Measurements from ENCODE around the gene RALGAPA2. TPM values are rescaled to one million over a fixed set of nuclear protein-coding genes. Genes with fewer than 3 reads are reported as not detected.
A peak's percentile ranks its signal among the peaks of the same experiment; 100 is the strongest.

Gene RALGAPA2
- total and polyA plus RNA-seq, 2 experiments from 2014 or later, result 13.1 to 43.4 TPM

DNA sequence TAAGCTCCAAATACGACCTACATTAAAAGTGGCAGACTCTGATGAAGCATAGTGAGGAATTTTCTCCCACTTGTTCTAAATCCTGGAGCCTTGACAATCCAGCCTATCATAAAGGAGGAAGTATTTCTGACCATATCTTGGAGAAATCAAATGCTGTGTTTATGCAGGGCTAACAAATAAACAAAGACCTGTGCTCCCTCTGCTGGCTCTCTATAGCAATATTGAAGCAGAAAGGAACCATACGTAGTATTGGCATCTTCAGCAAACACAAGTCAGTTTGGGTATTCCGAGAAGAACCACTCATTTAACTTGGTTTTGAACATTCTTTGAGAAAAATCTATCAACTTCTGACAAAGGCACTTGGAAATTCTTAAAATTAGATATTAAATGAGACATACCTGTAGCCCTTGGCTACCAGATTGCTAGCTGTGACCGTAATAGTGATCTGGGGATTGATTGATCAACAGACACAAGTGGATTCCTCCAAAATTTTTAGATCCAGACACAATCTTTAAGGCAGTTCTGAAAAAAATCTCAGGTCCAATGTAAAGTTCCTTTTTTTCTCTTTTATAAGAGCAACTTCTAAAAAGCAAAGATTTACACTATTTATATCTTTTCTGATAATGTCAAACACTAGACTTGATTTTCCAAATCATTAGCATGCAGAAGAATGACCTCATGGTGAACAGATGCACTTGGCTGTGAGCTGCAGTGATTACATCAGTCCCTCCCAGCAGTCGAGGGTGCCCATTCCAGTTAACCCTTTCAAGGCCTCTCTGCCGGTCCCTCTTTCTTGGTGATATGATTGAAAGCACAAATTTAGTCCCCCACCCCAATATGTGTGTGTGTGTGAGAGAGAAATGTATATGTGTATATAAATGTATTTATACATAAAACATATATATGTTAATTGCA is 304.3 kb downstream of the RALGAPA2 start:
- H3K9me2 ChIP-seq (ENCODE audit: insufficient read depth), result no peaks in the 10 kb centered on the region
- H3K36me3 ChIP-seq (ENCODE audit: insufficient read depth), result no peaks in the 10 kb centered on the region
- DNase-seq (ENCODE audit: low spot score), result peak; percentile 46
- no peak overlapping the region for H2AFZ ChIP-seq
- H3F3A ChIP-seq (replicated peaks; ENCODE audit: low read depth), result no peaks in the 10 kb centered on the region; the same call in 1 of the 2 replicates
- TF ChIP-seq, protein P1, sequence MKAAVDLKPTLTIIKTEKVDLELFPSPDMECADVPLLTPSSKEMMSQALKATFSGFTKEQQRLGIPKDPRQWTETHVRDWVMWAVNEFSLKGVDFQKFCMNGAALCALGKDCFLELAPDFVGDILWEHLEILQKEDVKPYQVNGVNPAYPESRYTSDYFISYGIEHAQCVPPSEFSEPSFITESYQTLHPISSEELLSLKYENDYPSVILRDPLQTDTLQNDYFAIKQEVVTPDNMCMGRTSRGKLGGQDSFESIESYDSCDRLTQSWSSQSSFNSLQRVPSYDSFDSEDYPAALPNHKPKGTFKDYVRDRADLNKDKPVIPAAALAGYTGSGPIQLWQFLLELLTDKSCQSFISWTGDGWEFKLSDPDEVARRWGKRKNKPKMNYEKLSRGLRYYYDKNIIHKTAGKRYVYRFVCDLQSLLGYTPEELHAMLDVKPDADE (IDR thresholded peaks at IDR 0.05), result no peak
- TF ChIP-seq CTCF (conservative IDR thresholded peaks at IDR 0.05; ENCODE audit: low read depth in 2 of 2), result peak; percentile 67
- no peaks in the 10 kb centered on the region for H3K79me2 ChIP-seq (replicated peaks; ENCODE audit: insufficient read depth)
- no peak overlapping the region for H3K27ac ChIP-seq (ENCODE audit: low read depth)
- ATAC-seq, result 0 out of 3 replicates have a peak, but pooled peaks have one; percentile 16
- Mint-ChIP-seq H3K27me3 (ENCODE audit: insufficient read depth, low read depth, poor library complexity) (peaks cover 3% of the 10 kb centered on the region), H3K4me3 (no peak overlapping the region), H3K27ac (no peak overlapping the region), H3K36me3 (ENCODE audit: low read depth) (no peaks in the 10 kb centered on the region), H3K9me3 (no peaks in the 10 kb centered on the region), H3K4me1 (peaks cover 59% of the 10 kb centered on the region)
- H3K4me3 ChIP-seq, result no peak overlapping the region
- H3K4me1 ChIP-seq (ENCODE audit: insufficient read depth), result peaks cover 29% of the 10 kb centered on the region
- H3K27me3 ChIP-seq (ENCODE audit: insufficient read depth), result no peaks in the 10 kb centered on the region
- H3K4me2 ChIP-seq, result no peak overlapping the region
- no peaks in the 10 kb centered on the region for H4K20me1 ChIP-seq (replicated peaks; ENCODE audit: insufficient read depth)

DNA sequence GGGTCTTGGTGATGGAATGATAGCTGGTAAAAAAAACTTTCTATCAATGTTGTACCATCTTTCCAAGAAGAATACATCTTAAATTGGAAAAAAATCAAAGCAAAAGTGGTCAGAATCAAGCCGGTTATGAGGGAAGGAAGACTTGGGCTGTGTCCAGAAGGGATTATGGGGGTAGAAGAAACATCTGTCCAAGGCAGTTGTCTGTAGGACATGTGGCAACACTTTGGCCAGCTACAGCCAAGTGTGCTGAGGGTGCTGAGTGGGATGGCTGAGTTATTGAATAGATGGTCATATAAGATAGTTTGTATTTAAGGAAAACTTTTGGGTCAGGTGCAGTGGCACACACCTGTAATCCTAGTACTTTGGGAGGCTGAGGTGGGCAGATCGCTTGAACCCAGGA is 306.1 kb downstream of the RALGAPA2 start:
- H3K36me3 Mint-ChIP-seq (ENCODE audit: low read depth), result no peaks in the 10 kb centered on the region
- Histone ChIP-seq H3K79me2 (replicated peaks; ENCODE audit: insufficient read depth) (no peaks in the 10 kb centered on the region), H3K36me3 (ENCODE audit: insufficient read depth) (no peaks in the 10 kb centered on the region), H3K27ac (ENCODE audit: low read depth) (no peak overlapping the region), H3K9me2 (ENCODE audit: insufficient read depth) (no peaks in the 10 kb centered on the region), H4K20me1 (replicated peaks; ENCODE audit: insufficient read depth) (no peaks in the 10 kb centered on the region), H3F3A (replicated peaks; ENCODE audit: low read depth) (no peaks in the 10 kb centered on the region), H2AFZ (no peak overlapping the region), H3K4me1 (ENCODE audit: insufficient read depth) (peaks cover 13% of the 10 kb centered on the region), H3K4me3 (no peak overlapping the region), H3K4me2 (no peak overlapping the region), H3K27me3 (ENCODE audit: insufficient read depth) (no peaks in the 10 kb centered on the region)
- ATAC-seq, result no peak
- H3K27ac Mint-ChIP-seq, result no peak overlapping the region
- no peak for DNase-seq (ENCODE audit: low spot score)
- peaks cover 41% of the 10 kb centered on the region for H3K4me1 Mint-ChIP-seq
- H3K9me3 Mint-ChIP-seq, result no peaks in the 10 kb centered on the region; the same call in 2 of the 3 replicates
- peaks cover 5% of the 10 kb centered on the region for H3K27me3 Mint-ChIP-seq (ENCODE audit: insufficient read depth, low read depth, poor library complexity)
- H3K4me3 Mint-ChIP-seq, result no peak overlapping the region
- TF ChIP-seq EZH2phosphoT487 (IDR thresholded peaks at IDR 0.05; ENCODE audit: unreplicated experiment) (no peak), ZNF331 (CRISPR knock-in tag; IDR thresholded peaks at IDR 0.05; ENCODE audit: low read depth) (no peak), REST (IDR thresholded peaks at IDR 0.05; ENCODE audit: unreplicated experiment) (no peak), NANOG (IDR thresholded peaks at IDR 0.05; ENCODE audit: borderline replicate concordance) (no peak), CREB1 (CRISPR knock-in tag; IDR thresholded peaks at IDR 0.05; ENCODE audit: low read depth) (no peak), STAT1 (IDR thresholded peaks at IDR 0.05; ENCODE audit: unreplicated experiment) (no peak)
- TF ChIP-seq, protein P1 (IDR thresholded peaks at IDR 0.05), result no peak
